GM21367 (cell line): ENCODE measurements around the gene DMKN.
A peak's percentile ranks its signal among the peaks of the same experiment; 100 is the strongest.

Source experiments
- ATAC-seq: cut with Tn5 transposase; IDR thresholded peaks from one replicate; pipeline ENCODE4 v1.9.1; 2021; ENCODE audit not compliant: unreplicated experiment

Gene DMKN

DNA sequence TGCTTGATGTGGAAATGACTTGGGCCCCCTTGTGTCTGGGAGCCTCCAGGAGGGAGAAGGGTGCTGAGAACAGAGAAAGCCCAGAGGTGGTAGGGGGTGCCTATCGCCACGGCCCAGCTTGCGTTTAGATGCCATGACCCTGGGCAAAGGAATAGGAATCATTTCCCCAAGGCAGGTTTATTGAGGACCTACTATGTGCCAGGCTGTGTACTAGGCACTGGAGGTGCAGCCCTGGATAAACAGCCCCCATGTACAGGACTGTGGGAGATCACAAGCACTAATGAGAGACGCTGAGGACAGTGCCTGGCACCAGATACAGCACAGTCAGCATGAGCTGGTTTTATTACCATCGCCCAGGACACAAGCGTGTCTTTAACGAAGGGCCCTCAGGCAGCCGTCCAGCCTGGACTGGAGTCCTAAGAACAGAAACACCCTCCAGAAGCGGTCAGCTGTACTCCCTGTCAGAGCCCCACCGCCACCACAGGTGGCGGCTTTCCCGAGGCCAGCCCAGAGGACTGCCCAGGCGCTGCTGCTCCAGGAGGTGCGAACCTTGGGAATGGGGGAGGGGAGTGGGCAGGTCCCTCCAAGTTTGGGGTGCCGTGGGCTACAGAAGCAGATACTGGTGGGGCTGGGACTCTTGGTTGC, 36.6 kb upstream of the DMKN start:
- ATAC-seq, result no peak

DNA sequence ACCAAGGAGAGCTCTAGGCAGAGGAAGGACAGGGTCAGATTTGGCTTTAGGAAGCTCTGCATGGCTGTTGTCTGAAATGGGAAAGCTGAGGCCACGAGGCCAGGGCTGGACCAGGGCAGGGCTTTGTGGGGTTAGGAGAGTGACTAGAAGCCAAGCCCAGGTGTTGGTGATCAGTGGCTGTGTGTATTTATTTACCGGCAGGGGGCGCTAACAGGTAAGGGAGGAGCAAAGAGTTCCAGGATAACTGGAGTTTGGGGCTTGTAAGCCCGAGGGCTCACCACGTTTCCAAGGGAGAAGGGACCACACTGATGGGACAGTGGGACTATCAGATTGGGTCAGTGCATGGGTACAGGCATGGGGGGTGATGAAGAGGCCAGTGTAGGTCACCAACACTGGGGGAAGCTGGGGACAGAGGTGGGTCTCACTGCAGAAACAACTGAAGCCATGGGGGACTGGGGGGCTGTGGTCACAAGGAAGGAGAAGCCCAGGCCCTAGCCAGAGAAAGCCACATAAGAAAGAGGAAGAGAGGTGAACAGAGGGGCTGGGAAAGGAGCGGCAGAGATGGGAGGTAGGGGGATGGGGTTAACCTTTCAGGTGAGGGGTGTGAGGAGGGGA, 35.8 kb upstream of the DMKN start:
- ATAC-seq, result no peak

DNA sequence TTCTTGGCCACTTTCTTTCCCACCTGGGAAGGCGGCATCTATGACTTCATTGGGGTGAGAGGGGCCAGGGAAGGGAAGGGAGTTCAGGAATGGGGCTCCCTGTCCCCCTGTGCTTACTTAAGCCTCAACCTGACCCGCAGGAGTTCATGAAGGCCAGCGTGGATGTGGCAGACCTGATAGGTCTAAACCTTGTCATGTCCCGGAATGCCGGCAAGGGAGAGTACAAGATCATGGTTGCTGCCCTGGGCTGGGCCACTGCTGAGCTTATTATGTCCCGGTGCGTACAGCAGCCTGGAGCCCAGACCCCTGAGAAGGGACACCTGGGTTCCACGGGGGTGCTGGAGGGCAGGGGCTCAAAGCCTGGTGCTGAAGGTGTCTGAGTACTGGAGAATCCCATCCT, 33.1 kb upstream of the DMKN start:
- no peak for ATAC-seq

DNA sequence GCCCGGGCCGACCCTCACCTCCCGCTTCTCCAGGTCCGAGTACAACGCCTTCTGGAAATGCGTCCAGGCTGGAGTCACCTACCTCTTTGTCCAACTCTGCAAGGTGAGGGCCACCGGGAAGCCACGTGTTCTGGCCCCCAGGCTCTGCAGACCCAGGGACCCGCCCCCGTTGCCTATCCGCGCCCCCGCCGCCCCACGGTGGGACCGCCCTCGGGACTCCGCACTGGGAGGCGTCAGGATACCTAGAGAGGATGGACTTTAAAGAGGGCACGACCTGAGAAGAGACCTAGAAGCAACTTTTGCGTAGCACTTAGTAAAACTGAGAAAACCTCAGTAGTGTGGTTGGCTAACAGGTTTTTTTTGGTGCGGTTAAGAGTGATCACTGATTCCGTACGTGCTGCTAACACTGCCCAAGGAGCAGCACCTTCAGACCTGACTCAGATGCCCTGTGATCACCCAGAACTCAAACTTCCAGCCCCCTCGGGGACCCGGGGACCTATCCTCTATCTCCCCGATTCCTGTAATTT, 32.5 kb upstream of the DMKN start:
- peak; percentile 22 for ATAC-seq

DNA sequence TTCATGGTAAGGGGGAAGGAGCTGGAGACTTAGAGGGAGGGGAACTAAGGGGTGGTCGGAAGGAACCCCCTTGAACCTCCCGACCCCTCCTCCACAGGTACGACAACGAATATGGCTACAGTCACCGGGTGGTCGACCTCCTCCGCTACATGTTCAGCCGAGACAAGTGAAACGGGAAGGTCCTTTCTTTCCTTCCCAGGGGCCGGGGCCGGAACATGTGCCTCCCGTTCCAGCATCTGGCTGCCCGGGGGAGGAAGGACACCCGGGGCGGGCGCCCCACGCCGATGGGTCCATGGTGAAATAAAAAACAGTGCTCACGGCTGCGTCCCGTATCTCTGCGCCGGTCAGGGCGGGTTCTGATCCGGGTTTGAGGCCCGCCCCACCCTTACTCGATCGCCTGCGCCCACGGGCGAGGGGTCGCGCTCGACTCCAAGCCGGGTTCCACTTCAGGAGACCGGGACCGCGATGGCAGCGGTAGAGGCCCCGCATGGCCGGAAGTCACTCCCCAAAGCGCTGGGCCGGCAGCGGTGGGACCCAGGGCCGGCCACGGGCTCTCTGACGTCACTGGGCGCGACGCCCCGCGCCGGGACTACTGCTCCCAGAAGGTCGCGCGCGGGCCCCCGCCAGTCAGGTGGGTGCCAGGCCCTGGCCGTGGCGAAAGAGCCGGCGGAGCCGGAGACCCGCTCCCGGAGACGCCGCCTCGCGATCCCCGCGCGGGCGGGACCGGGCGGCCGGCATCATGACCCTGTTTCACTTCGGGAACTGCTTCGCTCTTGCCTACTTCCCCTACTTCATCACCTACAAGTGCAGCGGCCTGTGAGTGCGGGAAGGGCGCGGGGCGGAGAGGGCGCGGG, 31.8 kb upstream of the DMKN start, which contains the start of gene TMEM147:
Gene TMEM147 (plus strand): TSS at position 626 of the 854 bp plus-strand sequence. CDS start 114 bp downstream, at position 740.
- ATAC-seq, result peak; percentile 54

DNA sequence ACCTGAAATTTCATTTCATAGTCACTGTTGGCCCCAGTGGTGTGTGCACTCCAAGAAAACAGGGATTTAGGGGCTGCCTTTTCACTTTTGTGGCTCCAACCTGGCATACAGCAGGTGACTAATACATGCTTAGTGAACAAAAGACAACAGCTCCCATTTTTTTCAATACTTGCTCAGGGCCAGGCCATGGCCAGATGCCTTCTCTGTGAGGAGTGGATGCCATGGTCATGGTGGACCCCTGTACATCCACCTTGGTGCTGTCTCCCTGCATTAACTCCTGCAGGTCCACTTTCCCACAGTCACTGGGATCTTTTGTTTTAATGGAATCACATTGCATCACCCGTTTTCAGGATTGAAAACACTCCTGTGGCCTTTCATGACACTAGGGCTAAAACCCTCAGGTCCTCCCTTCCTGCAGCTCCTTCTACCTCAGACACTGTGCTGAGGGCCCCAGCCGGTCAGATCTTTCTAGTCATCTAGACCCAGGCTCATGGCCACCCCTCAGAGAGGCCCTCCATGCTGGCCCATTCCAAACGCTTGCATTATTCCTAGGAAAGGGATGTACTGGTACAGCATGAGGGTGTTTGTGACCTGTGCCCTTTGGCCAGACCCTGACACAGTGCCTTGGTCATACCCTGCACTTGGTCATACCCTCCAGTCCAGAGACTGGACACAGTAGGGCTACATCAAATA, 30.8 kb upstream of the DMKN start:
- no peak for ATAC-seq

DNA sequence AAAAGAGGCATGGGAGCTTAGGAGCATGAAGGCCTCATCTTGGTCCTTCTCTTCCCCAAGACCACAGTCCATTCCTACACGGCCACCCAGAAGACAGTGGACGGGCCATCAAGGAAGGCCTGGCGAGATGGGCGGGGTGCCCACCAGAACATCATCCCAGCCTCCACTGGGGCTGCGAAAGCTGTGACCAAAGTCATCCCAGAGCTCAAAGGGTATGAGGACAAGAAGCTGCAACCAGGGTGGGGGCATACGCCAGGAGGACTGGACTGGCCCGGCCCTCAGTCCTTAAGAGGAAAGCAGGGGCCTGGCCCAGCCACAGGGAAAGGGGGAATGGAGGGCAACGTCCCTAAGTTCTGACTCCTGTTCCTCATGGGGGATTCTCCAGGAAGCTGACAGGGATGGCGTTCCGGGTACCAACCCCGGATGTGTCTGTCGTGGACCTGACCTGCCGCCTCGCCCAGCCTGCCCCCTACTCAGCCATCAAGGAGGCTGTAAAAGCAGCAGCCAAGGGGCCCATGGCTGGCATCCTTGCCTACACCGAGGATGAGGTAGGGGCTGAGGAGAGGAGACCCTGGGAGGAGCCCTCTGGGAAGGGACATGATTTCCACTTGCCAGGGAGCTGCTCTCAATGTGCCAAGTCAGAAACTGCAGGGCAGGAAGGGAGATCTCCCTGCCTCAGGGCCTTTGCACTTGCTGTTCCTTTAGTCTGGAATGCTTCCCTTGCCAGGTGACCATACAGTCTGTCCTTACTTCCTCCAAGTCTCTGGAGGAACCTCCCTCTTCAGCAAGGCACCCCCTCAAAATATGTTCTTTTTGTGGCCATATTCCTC, 30.0 kb upstream of the DMKN start:
- ATAC-seq, result no peak

DNA sequence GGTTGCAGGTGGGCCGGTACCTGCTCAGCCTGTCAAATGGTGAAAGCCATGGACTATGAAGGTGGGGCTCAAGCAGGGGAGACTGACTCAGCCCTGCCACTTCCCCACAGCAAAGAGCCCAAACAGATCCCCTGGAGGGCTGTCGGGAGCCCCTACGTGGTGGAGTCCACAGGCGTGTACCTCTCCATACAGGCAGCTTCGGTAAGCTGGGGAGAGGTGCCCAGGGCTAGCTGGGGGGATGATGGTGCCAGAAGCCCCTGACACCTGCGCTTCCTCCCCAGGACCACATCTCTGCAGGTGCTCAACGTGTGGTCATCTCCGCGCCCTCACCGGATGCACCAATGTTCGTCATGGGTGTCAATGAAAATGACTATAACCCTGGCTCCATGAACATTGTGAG, 28.8 kb upstream of the DMKN start:
- no peak for ATAC-seq

DNA sequence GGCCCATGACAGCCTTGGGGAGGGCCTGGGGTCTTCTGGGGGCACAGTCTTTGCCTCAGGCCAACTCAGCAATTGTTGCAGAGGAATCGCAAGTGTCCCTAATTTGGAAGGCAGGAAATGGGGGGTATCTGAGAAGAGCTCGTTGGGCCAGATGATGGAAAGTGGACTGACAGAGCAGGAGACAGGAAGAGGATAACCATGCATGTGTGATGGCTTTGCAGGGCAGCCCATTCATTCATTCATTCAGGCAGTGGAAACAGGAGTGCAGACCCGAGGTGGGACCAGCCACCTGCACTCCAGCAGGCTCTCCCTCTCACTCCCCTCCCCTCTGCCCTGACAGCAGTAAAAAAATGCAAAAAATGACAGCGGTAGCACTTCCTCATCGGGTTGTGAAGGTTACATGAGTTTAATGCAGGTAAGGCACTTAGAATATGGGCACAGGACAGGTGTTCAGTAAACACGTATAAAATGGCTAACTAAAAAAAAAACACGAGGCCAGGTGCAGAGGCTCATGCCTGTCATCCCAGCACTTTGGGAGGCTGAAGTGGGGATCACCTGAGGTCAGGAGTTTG, 27.0 kb upstream of the DMKN start:
- no peak for ATAC-seq

DNA sequence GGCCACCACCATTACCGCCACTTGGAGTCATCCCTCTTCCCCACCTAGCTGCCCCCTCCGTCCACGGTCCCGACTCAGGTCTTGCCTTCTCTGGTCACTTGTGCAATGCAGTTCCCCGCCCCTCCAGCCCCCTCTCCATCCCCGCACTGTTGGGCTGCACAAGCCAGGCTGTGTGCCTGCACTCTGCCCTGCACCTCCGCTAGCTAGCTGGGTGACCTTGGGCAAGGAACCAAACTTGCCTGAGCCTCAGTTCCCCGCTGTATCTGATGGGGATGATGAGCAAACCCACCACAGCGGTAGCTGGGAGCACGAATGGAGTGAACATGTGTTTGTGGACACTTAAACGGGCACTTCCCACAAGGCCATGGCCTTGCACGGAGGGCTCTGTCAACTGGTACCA, 26.4 kb upstream of the DMKN start:
- ATAC-seq, result no peak

DNA sequence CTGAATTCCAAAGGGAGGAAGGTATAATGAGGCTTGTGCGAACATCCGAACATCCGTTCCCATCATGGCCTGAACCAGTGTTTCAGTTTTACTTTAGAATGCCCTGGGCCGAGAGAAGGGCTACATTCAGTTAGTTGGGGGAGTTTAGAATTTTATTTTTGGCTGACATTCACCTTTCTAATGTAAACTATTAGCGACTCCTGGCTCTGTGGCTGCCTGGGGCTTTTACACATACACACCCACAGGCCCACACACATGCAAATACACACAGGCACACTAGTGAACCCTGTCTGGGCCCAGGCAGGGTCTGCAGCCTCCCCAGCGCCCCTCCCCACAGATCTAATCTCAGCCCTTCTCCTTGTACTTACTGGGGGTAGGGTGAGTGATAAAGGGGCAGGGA, 25.9 kb upstream of the DMKN start:
- ATAC-seq, result no peak

DNA sequence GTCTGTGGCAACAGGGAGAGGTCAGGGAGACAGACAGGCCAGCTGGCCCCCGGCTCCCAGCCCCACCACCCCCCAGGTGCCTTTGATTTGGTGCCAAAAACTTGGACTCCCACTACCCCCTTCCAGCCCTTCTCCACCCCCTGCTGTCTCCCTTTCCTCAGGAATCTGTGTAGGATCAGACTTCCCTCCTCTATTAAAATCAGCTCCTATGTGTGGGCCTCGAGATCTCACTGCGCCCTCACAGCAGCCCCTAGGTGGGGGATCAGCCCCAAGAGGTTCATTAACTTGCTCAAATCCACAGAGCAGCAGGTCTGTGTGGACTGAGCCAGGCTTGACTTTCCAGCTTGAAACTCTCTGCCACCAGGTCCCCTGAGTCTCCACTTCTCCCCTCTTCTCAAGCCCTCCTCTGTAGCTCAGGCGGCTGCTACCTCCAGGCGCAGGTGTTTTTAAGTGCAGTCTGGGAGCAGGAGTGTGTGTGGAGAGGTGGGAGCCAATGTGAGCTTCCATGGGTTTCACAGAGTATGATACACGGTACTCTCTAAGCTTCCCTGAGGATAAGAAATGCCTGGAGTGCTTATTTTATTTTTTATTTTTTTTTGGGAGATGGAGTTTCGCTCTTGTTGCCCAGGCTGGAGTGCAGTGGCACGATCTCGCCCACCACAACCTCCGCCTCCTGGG, 21.5 kb upstream of the DMKN start:
- no peak for ATAC-seq

DNA sequence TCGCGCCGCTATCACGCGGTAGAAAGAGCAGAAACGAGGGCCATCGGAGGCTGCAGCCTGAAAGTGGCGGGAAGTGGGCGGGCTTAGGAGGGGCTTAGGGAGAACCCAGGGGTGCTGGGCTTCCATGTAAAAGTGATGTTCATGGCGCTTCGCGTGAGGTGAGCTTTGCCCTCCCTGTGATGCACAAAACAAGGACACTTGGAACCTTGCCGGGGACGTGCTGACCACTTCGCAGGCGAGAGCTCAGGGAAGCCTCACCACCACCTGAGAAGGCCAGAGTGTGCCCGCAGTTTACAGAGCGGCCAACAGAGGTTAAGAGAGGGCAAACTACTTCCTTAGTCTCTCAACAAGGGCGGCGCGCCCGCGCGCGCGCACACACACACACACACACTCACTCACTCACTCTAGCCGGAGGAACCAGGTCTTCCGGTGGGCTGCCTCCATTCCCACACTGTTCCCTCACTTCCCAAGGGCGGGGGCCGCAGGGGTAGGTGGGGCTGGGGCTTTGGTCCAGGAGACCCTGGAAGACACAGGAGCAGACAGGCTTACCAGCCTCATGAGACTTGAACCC, 20.5 kb upstream of the DMKN start:
- no peak for ATAC-seq

DNA sequence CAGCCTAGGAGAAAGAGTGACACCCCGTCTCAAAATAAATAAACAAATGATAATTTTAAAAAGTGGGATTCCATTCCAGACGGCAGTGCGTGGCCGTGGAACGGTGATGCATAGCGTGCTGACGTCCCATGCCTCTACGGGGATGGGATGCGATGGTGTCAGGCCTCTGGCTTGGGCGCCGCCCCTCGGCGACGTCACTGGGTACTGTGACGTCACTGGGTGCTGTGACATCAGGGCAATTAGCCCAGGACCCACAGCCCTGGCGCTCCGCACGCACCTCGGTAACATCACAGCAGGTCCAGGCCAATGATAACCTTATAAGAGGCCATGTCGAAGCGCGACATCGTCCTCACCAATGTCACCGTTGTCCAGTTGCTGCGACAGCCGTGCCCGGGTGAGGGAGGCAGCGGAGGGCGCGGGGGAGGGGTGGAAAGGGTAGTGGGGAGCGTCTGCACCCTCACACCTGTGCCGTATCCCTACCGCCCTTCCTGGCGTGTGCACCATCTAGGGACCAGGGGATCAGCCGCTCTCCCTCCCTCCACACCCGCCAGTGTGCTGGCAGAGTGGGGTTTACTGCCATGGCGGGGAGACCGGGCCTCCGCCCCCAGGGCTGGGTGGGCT, 19.9 kb upstream of the DMKN start, which contains the start of gene GAPDHS:
Gene GAPDHS (plus strand): TSS at position 256 of the 621 bp plus-strand sequence. CDS start 72 bp downstream, at position 328.
- ATAC-seq, result no peak

DNA sequence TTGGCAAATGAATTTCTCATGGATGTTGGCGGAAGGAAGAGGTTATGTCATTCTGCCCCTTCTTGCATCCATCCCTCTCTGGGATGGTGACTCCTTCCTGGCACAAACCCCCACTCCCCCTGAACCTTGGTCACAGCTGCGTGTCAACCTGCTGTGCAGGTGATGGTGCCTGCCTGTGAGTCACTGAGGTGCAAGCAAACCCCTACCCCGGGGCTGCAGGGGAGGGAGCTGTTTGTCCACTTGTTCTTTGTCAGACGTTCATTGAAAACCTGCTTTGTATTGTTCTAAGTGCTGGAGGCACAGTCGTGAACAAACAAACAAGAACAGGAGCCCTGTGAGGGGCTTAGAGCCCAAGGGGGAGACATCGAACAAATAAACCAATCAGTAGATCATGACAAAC, 17.8 kb upstream of the DMKN start:
- ATAC-seq, result no peak

DNA sequence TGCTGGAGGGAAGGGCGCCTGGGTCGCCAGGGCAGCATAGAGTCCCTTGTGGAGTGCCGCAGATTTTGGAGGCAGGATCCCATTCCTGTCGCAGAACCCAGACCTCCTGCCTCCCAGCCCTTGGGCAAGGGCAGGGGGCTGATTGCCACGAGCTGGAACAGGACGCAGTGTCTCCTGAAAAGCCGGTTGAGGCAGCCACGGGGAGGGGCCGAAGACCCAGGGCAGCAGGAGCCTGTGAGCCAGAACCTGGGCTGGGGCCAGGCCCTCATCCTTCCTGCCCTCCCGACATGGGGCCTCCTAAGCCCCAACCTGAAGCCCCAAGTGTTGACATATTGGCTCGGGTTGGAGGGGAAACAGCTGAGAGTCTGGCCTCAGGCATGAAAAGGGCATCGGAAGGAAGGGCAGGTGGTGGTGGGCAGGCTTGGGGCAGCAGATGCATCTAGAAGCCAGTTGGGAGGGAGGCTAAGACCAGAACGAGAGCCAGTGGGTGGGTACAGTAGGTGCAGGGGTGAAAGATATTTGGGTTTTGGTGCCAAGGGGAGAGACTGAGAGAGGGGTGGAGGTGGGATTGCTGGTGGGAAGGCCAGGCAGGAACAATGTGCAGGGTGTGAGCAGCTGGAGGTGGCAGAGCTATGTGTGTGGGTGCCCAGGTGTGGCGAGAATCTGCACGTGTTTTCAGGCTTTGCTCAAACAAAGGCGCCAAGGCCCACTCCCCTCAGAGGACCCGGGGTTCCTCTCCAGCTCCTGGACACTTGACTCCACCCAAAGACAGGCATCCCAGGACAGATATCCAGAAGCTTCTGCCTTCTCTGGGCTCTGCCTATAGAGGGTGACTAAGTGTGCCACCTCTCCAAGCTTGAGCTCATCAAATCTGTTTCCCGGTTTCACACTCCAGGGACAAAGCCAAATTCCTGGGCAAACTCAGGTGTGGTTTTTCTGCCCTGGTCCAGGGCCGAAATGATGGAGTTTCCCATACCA, 16.1 kb upstream of the DMKN start:
- no peak for ATAC-seq
